ENCODE measurements around the gene CDK10.
A peak's percentile ranks its signal among the peaks of the same experiment; 100 is the strongest.

The CDK10 gene

DNA sequence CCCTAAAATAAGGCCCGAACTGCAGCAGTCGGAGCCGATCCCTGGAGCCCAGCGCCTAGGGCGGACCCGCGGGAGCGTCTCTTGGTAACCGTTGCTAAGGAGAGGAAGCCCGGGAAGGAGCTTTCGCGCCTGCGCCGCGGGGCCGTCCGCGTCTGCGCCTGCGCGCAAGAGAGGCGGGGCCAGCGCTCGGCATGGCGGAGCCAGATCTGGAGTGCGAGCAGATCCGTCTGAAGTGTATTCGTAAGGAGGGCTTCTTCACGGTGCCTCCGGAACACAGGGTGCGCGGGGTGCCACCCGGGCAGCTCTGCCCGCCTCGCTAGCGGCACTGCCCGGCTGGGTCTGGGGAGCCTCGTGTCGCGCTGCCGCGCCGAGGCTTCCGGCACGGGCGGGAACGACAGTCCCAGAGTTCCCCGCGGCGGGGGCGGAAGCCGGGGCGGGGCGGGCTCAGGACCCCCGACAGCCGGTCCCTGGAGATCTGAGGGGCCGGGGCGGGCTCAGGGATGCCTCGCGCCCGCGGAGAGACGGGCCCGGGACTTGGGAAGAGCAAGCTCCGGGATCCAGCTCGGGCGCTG lies at the start of gene CDK10:
Gene CDK10 (plus strand): TSS at position 170 of the 572 bp plus-strand sequence. CDS start 22 bp downstream, at position 192.
- no peak for DNase-seq (ENCODE audit: low read depth)
- H3K4me3 ChIP-seq (ENCODE audit: low read depth, low read length) = peak within 1 kb of the TSS; percentile 82

- no peak for DNase-seq (ENCODE audit: low read depth)
- H3K4me3 ChIP-seq (ENCODE audit: low read depth, low read length) = no peak overlapping the region
Measured at GRCh38 chr16:89637379-89637778, 49.1 kb upstream of the CDK10 start.

GRCh38 chr16:89638455-89638854 lies 48.0 kb upstream of the CDK10 start:
- no peak overlapping the region for H3K4me3 ChIP-seq (ENCODE audit: low read depth, low read length)
- no peak for DNase-seq (ENCODE audit: low read depth)

DNA sequence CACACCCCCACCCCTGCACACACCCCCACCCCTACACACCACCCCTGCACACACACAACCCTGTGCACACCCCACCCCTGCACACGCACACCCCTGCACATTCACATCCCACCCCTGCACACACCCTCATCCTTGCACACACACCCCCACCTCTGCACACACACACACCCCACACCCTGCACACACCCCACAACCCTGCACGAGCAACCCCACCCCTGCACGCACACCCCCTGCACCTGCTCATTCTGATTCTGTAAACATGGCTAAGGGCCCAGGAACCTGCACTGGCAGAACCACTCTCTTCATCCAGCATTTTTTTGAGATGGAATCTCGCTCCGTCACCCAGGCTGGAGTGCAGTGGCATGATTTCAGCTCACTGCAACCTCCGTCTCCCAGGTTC lies 47.1 kb upstream of the CDK10 start:
- DNase-seq (ENCODE audit: low read depth) = no peak
- H3K4me3 ChIP-seq (ENCODE audit: low read depth, low read length) = no peak overlapping the region

DNA sequence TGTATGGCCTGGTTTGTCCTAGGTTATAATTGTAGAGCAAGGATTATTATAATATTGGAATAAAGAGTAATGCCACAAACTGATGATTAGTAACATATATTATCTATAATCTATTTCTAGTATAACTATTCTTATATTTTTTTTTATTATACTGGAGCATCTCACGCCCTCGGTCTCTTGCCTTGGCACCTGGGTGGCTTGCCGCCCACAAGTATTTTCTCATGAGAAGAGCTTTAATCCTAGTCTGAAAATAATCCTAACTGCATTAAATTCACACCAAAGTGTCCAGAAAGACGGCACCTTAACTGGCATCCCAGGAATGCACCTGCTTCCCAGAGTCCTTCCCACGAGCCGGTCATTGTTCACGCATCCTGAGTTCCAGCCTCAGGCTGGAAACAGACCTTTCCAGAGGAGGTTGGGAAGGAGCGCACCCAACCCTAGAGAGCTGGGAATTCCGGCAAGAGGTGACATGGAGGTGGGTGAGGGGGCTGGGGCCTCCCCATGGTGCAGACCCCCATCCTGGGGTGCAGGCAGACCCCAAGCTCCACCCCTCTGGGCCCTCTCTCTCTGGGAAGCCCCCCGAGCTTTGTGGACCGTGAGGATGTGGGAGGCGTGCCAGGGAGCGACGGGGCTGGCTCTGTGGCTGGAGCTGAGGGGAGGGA lies 44.9 kb upstream of the CDK10 start:
- H3K4me3 ChIP-seq (ENCODE audit: low read depth, low read length) = no peak overlapping the region

GRCh38 chr16:89642574-89642973 lies 43.9 kb upstream of the CDK10 start:
- H3K4me3 ChIP-seq (ENCODE audit: low read depth, low read length) = no peak overlapping the region
- DNase-seq (ENCODE audit: low read depth) = no peak

More for the DNA sequence above, 44.9 kb upstream of the CDK10 start:
- DNase-seq (ENCODE audit: low read depth) = no peak

DNA sequence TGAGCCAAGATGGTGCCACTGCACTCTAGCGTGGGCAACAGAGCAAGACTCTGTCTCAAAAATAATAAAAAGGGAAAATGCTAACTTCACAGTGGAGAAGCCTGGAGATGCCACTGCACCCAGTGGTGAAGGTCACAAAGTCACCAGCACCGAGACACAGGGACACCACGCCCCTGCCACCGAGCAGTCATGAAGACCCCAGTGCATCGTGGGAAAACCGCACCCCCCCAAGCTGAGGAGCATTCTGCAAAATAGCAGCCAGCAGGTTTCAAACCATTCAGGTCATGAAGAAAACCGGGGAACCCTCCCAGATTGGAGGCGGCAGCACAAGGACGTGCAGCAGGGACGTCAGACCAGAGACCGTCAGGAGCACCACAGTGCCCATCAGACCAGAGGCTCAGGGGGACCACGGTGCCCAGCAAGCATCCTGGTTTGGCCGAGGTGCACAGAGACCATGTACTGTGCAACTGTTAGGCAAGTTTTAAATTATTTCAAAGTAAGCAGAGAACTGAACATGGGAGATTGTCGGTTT lies 42.7 kb upstream of the CDK10 start:
- no peak for DNase-seq (ENCODE audit: low read depth)
- H3K4me3 ChIP-seq (ENCODE audit: low read depth, low read length) = no peak overlapping the region

DNA sequence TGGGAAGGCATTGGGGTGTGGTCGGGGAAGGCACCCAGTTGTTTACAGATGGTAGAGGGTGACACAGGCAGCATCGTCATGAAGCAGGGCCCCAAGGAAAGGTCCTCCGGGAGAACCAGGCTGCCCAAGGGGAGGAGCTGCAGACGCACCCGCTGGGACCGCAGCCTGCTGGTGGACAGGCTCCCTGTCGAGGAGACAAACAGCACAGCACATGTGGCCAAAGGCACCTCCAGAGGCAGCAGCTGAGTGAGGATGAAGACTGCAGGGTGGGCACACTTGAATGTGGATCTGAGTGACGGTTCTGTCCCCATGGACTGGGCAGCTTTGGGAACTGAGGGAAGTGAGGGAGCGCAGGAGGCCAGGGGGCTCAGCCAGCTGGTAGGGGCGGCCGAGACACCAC lies 41.4 kb upstream of the CDK10 start:
- DNase-seq (ENCODE audit: low read depth) = no peak
- no peak overlapping the region for H3K4me3 ChIP-seq (ENCODE audit: low read depth, low read length)

DNA sequence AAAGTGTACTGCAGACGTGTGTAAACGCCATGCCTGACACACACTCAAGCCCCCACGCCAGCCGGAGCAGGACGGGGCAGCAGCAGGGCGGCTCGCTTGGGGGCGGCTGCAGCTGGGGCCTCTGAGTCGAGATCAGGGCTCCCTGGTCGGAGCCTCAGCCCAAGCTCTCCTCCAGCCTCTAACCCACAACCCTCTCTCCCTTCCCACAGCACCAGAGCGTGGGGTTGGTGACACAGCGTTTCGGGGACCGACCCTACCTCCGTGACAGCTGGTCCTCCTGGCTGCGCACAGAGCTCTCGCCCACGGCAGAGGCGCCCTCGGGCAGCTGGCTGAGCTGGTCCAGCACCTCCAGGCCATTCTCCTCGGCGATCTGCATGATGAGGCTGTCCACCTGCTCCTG lies 40.2 kb upstream of the CDK10 start:
- H3K4me3 ChIP-seq (ENCODE audit: low read depth, low read length) = no peak overlapping the region
- DNase-seq (ENCODE audit: low read depth) = no peak

DNA sequence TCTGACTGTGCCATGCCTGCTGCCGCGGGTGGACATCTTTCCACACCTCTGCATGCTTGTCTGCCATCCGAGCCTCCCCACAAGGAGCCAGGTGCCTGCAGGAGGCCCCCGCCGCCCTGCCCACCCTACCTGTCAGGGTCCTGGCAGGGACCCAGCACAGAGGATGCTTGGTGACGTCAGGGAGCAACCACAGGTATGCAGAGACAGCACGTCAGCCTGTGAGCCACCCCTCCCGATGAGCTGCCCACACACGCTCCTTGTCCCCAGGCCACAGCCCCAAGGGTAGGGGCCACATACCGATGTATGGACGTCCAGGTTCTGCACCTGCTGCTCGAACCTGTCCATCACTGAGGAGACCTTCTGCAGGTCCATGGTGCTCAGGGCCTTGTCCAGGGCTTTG lies 39.6 kb upstream of the CDK10 start:
- no peak for DNase-seq (ENCODE audit: low read depth)
- no peak overlapping the region for H3K4me3 ChIP-seq (ENCODE audit: low read depth, low read length)

DNA sequence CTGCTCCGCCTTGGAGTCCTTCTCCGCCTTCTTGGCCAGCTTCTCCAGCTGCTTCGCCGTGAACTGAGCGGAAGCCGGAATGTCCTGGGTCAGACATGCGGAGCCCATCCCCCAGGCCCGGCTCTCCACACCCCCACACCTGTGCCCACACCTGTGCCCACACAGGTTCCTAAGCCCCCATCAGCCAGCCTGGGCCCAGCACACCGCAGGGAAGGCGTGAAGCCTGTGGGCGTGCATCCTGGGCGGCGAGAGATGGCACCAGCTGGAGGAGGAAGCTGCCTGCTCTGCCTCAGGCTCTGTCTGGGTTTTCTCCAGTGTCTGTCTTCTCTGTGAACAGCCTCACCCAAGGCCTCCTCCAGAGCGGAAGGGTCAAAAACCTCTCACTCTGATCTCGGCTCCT lies 34.9 kb upstream of the CDK10 start:
- H3K4me3 ChIP-seq (ENCODE audit: low read depth, low read length) = no peak overlapping the region
- no peak for DNase-seq (ENCODE audit: low read depth)

GRCh38 chr16:89653656-89654295 lies 32.7 kb upstream of the CDK10 start:
- H3K4me3 ChIP-seq (ENCODE audit: low read depth, low read length) = no peak overlapping the region
- no peak for DNase-seq (ENCODE audit: low read depth)

GRCh38 chr16:89655062-89655643 lies 31.3 kb upstream of the CDK10 start:
- H3K4me3 ChIP-seq (ENCODE audit: low read depth, low read length) = no peak overlapping the region
- DNase-seq (ENCODE audit: low read depth) = no peak

DNA sequence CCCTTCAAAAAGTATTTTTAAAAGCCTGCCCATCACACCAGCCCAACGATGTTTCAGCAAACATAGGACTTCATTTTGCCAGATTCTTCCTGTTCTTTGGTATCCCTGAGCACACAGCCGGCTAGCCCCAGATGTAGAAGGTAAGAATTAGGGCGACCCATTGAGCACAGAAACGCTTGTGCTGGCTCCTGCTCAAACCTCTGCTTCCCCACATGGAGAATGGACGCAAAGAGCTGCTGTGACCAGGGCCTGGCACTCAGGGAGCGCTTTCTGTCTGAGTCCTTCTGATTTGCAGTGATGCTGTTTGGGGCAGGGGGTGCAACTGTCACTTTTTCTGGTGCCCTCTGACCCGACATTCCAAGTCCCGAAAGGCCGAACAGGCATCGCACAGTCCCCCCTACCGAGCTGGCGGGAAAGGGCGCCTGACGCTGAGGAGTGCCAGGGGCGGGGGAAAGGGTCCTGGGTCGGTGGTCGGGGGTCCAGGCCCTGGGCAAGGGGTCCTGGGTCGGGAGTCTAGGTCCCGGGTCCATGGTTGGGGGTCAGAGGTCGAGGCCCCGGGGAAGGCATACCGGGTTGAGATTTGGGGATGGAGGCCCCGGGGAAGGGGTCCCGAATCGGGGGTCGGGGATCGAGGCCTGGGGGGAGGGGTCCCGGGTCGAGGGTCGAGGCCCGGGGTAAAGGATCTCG lies 29.9 kb upstream of the CDK10 start:
- H3K4me3 ChIP-seq (ENCODE audit: low read depth, low read length) = peak overlapping the region; percentile 79
- DNase-seq (ENCODE audit: low read depth) = no peak

DNA sequence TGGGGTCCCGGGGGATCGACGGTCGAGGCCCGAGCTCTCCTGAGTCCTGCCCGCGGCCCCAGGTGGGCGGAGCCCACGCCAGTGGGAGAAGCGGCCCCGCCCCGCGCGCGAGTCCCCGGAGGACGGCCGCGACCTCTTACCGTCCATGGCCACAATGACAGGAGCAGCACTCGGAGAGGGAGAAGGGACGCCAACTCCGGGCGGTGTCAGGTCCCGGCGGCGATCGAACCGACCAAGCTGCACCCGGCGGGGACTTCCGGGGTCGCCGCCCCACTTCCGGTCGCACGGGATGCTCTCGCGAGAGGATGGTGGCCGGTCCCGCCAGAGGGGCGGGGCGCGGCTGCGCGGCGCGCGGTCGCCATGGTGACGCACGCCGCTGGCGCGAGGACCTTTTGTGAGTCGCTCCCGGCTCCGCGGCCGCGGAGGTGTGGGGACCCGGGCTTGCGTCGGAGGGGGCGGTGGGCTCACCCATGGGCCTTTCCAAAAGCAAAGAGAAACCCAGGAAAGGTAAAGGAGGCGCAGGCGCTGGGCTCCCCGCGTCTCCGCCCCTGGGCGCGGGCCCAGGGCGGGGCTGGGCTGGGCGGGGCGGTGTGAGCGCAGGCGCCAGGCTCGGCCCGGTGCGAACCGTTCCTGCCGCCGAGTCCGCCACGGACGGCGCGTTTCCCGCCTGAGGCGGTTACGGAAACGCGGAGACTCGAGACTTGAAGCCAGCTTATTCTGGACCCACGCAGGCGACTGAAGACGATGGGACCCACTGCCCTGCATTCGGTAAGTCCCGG lies 28.9 kb upstream of the CDK10 start, which contains the start of the genes CHMP1A and SPATA33:
Gene CHMP1A (minus strand): TSS at position 267 of the 779 bp plus-strand sequence. CDS start 120 bp downstream, at position 147.
Gene SPATA33 (plus strand): TSS at position 395 of the 779 bp plus-strand sequence. CDS start 76 bp downstream, at position 471.
- DNase-seq (ENCODE audit: low read depth) = peak; percentile 41
- peak within 1 kb of the TSS; percentile 79 for H3K4me3 ChIP-seq (ENCODE audit: low read depth, low read length)

DNA sequence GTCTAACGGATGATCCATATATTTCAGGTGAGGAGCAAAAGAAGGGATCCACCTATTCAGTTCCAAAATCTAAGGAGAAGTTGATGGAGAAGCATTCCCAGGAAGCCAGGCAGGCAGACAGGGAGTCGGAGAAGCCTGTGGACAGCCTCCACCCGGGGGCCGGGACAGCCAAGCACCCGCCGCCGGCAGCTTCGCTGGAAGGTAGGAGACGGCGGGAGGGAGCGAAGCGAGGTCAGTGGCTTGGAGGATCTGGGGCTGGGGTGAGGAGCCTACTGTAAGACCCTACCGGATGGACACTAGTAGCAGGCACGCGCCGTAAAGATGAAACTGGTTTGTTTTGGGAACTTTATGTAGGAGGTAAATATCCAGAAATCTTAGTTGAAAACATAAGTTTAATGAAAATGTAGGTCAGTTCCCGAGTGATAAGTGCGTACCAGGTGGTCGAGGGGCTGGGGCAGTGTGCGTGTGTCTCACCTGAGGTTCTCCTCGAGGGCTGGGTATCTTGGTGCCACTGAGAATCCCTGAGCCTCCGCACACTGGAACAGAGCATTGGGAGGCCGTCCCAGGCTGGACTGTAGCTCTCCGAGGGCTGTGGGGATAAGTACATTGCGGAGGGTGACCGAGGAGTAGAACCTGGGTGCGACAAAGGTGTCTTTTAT lies 28.1 kb upstream of the CDK10 start:
- H3K4me3 ChIP-seq (ENCODE audit: low read depth, low read length) = peak overlapping the region; percentile 79
- no peak for DNase-seq (ENCODE audit: low read depth)

GRCh38 chr16:89660146-89660545 lies 26.3 kb upstream of the CDK10 start:
- no peak for DNase-seq (ENCODE audit: low read depth)
- H3K4me3 ChIP-seq (ENCODE audit: low read depth, low read length) = no peak overlapping the region

DNA sequence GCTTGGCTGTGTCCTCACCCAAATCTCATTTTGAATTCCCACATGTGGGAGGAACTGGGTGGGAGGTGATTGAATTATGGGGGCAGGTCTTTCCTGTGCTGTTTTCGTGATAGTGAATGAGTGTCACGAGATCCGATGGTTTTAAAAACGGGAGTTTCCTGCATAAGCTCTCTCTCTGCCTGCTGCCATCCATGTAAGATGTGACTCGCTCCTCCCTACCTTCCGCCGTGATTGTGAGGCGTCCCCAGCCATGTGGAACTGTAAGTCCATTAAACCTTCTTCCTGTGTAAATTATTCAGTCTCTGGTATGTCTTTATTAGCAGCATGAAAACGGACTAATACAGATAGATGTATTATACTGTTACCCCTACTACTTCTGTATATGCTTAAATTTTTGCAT lies 25.3 kb upstream of the CDK10 start:
- H3K4me3 ChIP-seq (ENCODE audit: low read depth, low read length) = no peak overlapping the region
- DNase-seq (ENCODE audit: low read depth) = no peak

All from skeletal muscle cell (primary cell).